ENCODE measurements around the gene ST3GAL4. TPM values are rescaled to one million over a fixed set of nuclear protein-coding genes. Genes with fewer than 3 reads are reported as not detected.

ST3GAL4 gene
- total RNA-seq, 1 donor from 2014 or later: 8.8 TPM

GRCh38 chr11:126440276-126440675 lies 84.8 kb downstream of the ST3GAL4 start:
- Mint-ChIP-seq H3K9me3 (ENCODE audit: low read depth) (no peaks in the 10 kb centered on the region), H3K36me3 (ENCODE audit: insufficient read depth) (no peaks in the 10 kb centered on the region), H3K4me1 (ENCODE audit: low read depth) (peaks cover 4% of the 10 kb centered on the region), H3K27me3 (peaks cover 47% of the 10 kb centered on the region), H3K4me3 (ENCODE audit: low read depth) (no peak overlapping the region), H3K27ac (peak overlapping the region; percentile 6)
- no peak for TF ChIP-seq CTCF (IDR thresholded peaks at IDR 0.05; ENCODE audit: unreplicated experiment)
- DNase-seq (ENCODE audit: low spot score, unreplicated experiment): no peak

- no peaks in the 10 kb centered on the region for H3K36me3 Mint-ChIP-seq (ENCODE audit: insufficient read depth)
- H3K27me3 Mint-ChIP-seq: peaks cover 50% of the 10 kb centered on the region
- peak; percentile 99 for TF ChIP-seq CTCF (IDR thresholded peaks at IDR 0.05; ENCODE audit: unreplicated experiment)
- no peaks in the 10 kb centered on the region for H3K9me3 Mint-ChIP-seq (ENCODE audit: low read depth)
- peaks cover 4% of the 10 kb centered on the region for H3K4me1 Mint-ChIP-seq (ENCODE audit: low read depth)
- H3K4me3 Mint-ChIP-seq (ENCODE audit: low read depth): no peak overlapping the region
- peak overlapping the region; percentile 6 for H3K27ac Mint-ChIP-seq
- DNase-seq (ENCODE audit: low spot score, unreplicated experiment): peak; percentile 89
Measured at GRCh38 chr11:126440792-126441514, 85.5 kb downstream of the ST3GAL4 start.

- no peak overlapping the region for H3K4me3 Mint-ChIP-seq (ENCODE audit: low read depth)
- peaks cover 58% of the 10 kb centered on the region for H3K27me3 Mint-ChIP-seq
- no peaks in the 10 kb centered on the region for H3K9me3 Mint-ChIP-seq (ENCODE audit: low read depth)
- H3K4me1 Mint-ChIP-seq (ENCODE audit: low read depth): peaks cover 4% of the 10 kb centered on the region
- no peaks in the 10 kb centered on the region for H3K36me3 Mint-ChIP-seq (ENCODE audit: insufficient read depth)
- no peak for DNase-seq (ENCODE audit: low spot score, unreplicated experiment)
- TF ChIP-seq CTCF (IDR thresholded peaks at IDR 0.05; ENCODE audit: unreplicated experiment): no peak
- no peak overlapping the region for H3K27ac Mint-ChIP-seq
Measured at GRCh38 chr11:126443120-126443519, 87.6 kb downstream of the ST3GAL4 start.

GRCh38 chr11:126444072-126444471 lies 88.6 kb downstream of the ST3GAL4 start:
- no peak for DNase-seq (ENCODE audit: low spot score, unreplicated experiment)
- Mint-ChIP-seq H3K4me1 (ENCODE audit: low read depth) (peaks cover 4% of the 10 kb centered on the region), H3K4me3 (ENCODE audit: low read depth) (no peak overlapping the region), H3K27ac (no peak overlapping the region), H3K36me3 (ENCODE audit: insufficient read depth) (no peaks in the 10 kb centered on the region), H3K9me3 (ENCODE audit: low read depth) (no peaks in the 10 kb centered on the region), H3K27me3 (peaks cover 49% of the 10 kb centered on the region)
- TF ChIP-seq CTCF (IDR thresholded peaks at IDR 0.05; ENCODE audit: unreplicated experiment): no peak

GRCh38 chr11:126446581-126446980 lies 91.1 kb downstream of the ST3GAL4 start:
- no peak for TF ChIP-seq CTCF (IDR thresholded peaks at IDR 0.05; ENCODE audit: unreplicated experiment)
- Mint-ChIP-seq H3K4me1 (ENCODE audit: low read depth) (no peaks in the 10 kb centered on the region), H3K36me3 (ENCODE audit: insufficient read depth) (no peaks in the 10 kb centered on the region), H3K4me3 (ENCODE audit: low read depth) (no peak overlapping the region), H3K27me3 (peaks cover 37% of the 10 kb centered on the region), H3K27ac (no peak overlapping the region), H3K9me3 (ENCODE audit: low read depth) (peaks cover 6% of the 10 kb centered on the region)
- DNase-seq (ENCODE audit: low spot score, unreplicated experiment): no peak
